ENCODE data around the gene SAE1. TPM values are rescaled to one million over a fixed set of nuclear protein-coding genes. Genes with fewer than 3 reads are reported as not detected.
A peak's percentile ranks its signal among the peaks of the same experiment; 100 is the strongest.

The SAE1 gene
- total and polyA plus RNA-seq, 2 experiments from 2014 or later, result 115 to 236 TPM

- Histone ChIP-seq H3K79me2 (replicated peaks; ENCODE audit: insufficient read depth) (0 out of 2 replicates have a peak, but pooled peaks cover 3% of the 10 kb centered on the region), H3K4me1 (ENCODE audit: insufficient read depth) (no peaks in the 10 kb centered on the region), H3K36me3 (ENCODE audit: insufficient read depth) (peaks cover 55% of the 10 kb centered on the region), H3K4me2 (no peak overlapping the region), H3K27me3 (ENCODE audit: insufficient read depth) (no peaks in the 10 kb centered on the region), H3K27ac (ENCODE audit: low read depth) (peak overlapping the region; percentile 59; the same call in 1 of the 2 replicates), H3K9me2 (ENCODE audit: insufficient read depth) (no peaks in the 10 kb centered on the region), H3K4me3 (no peak overlapping the region), H3F3A (replicated peaks; ENCODE audit: low read depth) (peaks cover 32% of the 10 kb centered on the region), H4K20me1 (replicated peaks; ENCODE audit: insufficient read depth) (peaks cover 22% of the 10 kb centered on the region), H2AFZ (no peak overlapping the region)
- TF ChIP-seq ETS1 (IDR thresholded peaks at IDR 0.05) (no peak), CTCF (conservative IDR thresholded peaks at IDR 0.05; ENCODE audit: low read depth in 2 of 2) (no peak), CREB1 (CRISPR knock-in tag; IDR thresholded peaks at IDR 0.05; ENCODE audit: low read depth) (no peak)
- H3K27me3 Mint-ChIP-seq (ENCODE audit: insufficient read depth, low read depth, poor library complexity), result peaks cover 11% of the 10 kb centered on the region
- no peaks in the 10 kb centered on the region for H3K9me3 Mint-ChIP-seq
- H3K4me3 Mint-ChIP-seq, result no peak overlapping the region
- no peaks in the 10 kb centered on the region for H3K4me1 Mint-ChIP-seq
- DNase-seq (ENCODE audit: low spot score) (no peak), ATAC-seq (no peak)
- H3K36me3 Mint-ChIP-seq (ENCODE audit: low read depth), result peaks cover 84% of the 10 kb centered on the region
- peak overlapping the region; percentile 28; the same call in 1 of the 2 replicates for H3K27ac Mint-ChIP-seq
These were observed 72.6 kb downstream of the SAE1 start for GRCh38 chr19:47203254-47203653.

GRCh38 chr19:47209319-47210179, 78.9 kb downstream of the SAE1 start:
- peaks cover 22% of the 10 kb centered on the region for H3K36me3 ChIP-seq (ENCODE audit: insufficient read depth)

More at GRCh38 chr19:47209319-47210179, 78.9 kb downstream of the SAE1 start:
- TF ChIP-seq STAT1 (IDR thresholded peaks at IDR 0.05; ENCODE audit: unreplicated experiment) (no peak), CTCF (conservative IDR thresholded peaks at IDR 0.05; ENCODE audit: low read depth in 2 of 2) (no peak), ZNF462 (CRISPR knock-in tag; IDR thresholded peaks at IDR 0.05) (no peak), ETS1 (IDR thresholded peaks at IDR 0.05) (no peak)
- H3K27ac Mint-ChIP-seq, result peak overlapping the region; percentile 98
- DNase-seq (ENCODE audit: low spot score), result peak; percentile 55
- no peak overlapping the region for H3K4me2 ChIP-seq
- ATAC-seq, result peak; percentile 79
- H3K27ac ChIP-seq (ENCODE audit: low read depth), result peak overlapping the region; percentile 89
- H2AFZ ChIP-seq, result no peak overlapping the region
- H3K27me3 Mint-ChIP-seq (ENCODE audit: insufficient read depth, low read depth, poor library complexity), result peaks cover 14% of the 10 kb centered on the region
- H3K79me2 ChIP-seq (replicated peaks; ENCODE audit: insufficient read depth), result no peaks in the 10 kb centered on the region
- peaks cover 8% of the 10 kb centered on the region for H4K20me1 ChIP-seq (replicated peaks; ENCODE audit: insufficient read depth)
- peaks cover 44% of the 10 kb centered on the region for H3F3A ChIP-seq (replicated peaks; ENCODE audit: low read depth)
- H3K4me1 ChIP-seq (ENCODE audit: insufficient read depth), result peaks cover 7% of the 10 kb centered on the region
- H3K4me3 Mint-ChIP-seq, result no peak overlapping the region; the same call in 2 of the 3 replicates
- no peaks in the 10 kb centered on the region; the same call in 2 of the 3 replicates for H3K9me3 Mint-ChIP-seq
- H3K27me3 ChIP-seq (ENCODE audit: insufficient read depth), result no peaks in the 10 kb centered on the region
- H3K9me2 ChIP-seq (ENCODE audit: insufficient read depth), result no peaks in the 10 kb centered on the region
- H3K4me1 Mint-ChIP-seq, result peaks cover 18% of the 10 kb centered on the region
- peaks cover 69% of the 10 kb centered on the region for H3K36me3 Mint-ChIP-seq (ENCODE audit: low read depth)
- no peak overlapping the region for H3K4me3 ChIP-seq

All from GM23338 (cell line).